Activated CD8-positive, alpha-beta memory T cell treated with anti-CD3 and anti-CD28 coated beads for 4 hours (primary cell): ENCODE measurements around the gene C1orf21.

Source experiments
- DNase-seq, 2 donors: peaks; one replicate each; pipeline ENCODE4 v3.0.0-alpha.2; 2020; ENCODE audit warnings: low read depth in 2 of 2

The C1orf21 gene

DNA sequence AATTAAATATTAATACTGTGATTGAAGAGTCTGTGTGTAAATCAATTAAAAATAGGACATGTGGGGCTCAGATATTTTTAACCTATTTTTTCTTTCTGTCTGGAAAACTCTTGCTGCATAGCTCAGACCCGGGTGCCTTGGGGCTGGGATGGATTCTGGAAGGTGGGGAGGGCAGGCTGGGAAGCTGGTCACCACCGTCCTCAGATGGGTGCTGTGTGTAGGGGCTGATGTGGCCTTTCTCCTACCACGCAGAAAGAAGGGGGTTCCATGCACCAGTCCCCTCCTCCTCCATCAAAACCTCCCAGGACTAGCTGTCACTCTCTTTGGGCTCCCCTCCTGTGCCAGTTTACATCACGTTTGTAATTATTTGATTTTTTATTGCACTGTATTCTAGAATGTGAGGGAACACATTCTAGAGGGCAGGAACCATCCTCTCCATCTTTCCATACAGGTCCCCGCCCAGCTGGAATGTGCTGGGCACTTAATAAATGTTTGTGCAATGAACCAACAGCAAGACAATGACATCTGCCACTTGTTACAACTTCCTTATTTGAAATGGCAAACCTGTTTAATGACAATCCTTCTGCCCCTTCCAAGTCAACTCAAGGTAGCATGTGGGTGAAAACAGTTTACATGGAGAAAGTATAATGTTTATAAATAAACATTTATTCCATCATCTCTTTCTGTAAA, 263.5 kb downstream of the C1orf21 start:
- no peak for DNase-seq

DNA sequence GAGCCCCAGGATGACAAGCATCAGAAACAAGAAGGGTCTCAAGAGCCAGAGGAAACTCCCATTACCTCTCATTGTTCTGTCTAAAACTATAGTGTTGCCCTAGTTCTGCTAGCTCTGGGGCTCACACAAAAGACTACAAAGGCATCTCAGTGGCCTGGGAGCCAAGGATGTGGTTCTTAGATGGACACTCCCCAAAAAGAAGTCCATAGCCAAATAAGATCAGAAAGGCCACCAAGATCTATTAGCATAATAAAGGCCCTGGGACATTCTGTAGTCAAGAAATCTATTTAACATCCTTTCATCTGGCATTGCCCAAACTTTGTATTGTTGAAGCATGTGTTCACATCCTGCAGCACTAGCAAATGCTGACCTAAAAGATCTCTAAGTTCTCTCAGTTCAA, 268.4 kb downstream of the C1orf21 start:
- DNase-seq: no peak

DNA sequence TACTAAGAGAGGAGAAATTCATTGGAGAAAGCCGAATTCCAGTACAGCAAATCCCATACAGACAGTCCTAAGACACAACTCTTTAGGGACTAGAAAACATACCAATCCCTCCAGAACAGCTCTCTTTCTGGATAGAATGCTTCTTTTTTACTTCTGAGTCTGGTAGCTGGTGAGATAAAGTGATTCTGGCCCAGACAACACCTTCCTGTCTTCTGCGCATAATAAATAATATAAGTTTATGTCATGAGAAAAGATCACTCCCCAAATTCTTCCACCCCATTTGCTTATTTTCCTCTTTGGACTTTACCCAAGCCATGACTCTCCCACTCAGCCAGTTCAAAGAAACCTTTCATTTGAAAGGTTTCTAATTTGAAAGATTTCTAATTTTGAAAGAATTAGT, 269.4 kb downstream of the C1orf21 start:
- DNase-seq: no peak

DNA sequence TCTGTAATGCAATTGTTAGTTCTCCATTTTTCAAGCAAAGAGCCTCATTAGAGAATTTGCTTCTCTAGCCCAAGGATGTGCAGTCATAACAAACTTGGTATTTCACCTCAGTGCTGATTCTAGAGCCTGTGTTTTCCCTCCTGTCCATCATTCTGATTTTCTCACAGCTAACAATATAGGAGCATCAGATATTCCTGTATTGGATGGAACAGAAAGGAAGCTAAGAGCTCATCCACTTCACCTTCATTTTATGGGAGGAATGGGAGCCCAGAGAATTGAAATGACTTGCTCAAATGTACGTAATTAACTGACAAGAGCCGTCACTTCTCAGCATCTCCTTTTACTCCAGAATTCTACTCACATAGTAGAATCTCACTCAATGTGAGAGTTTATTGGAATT, 271.2 kb downstream of the C1orf21 start:
- DNase-seq: no peak

DNA sequence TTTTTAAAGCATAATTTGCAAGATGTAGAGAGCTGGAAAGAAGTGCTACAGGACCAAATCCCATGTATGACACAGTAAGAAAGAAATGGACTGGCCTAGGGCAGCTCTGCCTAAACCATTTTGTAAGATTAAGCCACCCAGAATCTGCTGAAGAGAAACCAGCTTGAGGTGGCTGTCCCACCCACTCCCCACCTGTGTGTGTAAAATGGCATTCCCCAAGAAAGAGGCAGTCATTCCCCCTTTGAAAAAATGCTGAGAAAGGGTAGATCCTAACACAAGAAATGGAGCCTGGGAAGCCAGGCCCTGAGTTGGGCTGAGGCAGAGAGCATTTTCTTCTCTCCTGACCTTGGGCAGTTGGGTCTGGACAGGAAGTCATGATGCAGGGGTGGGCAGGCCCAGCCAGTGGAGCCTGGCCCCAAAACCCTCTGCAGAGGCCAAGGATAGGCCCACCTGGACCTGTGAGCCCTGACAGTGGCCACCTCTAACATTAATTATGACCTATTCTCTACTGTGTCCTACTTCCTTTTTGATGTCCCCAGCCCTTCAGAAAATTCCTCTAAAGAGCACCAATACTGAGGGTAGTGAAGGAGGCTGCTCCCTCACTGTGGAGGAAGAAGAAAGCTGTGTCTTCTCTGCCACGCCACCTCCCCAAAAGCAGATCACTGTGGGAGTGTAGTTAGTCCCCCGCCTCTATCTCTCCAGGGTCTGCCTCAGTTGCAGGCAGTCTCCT, 273.8 kb downstream of the C1orf21 start:
- no peak for DNase-seq

DNA sequence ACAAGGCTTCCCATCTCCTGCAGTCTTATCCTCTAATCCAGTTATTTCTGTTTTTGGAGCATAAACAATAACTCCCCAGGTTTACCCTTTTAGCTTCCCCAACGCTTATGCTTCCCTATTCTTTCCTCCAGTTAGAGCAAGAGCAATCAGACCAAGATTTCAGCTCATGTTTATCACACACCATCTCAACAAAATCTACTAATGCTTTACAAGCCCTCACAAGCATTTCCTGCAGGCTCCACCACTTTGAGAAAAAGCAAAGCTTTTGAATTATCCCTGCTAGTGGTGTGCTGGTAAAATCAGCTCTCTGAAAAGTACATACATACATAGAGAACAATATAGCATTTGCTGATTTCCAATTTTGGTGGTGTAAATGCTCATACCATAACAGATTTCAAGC, 275.0 kb downstream of the C1orf21 start:
- no peak for DNase-seq

DNA sequence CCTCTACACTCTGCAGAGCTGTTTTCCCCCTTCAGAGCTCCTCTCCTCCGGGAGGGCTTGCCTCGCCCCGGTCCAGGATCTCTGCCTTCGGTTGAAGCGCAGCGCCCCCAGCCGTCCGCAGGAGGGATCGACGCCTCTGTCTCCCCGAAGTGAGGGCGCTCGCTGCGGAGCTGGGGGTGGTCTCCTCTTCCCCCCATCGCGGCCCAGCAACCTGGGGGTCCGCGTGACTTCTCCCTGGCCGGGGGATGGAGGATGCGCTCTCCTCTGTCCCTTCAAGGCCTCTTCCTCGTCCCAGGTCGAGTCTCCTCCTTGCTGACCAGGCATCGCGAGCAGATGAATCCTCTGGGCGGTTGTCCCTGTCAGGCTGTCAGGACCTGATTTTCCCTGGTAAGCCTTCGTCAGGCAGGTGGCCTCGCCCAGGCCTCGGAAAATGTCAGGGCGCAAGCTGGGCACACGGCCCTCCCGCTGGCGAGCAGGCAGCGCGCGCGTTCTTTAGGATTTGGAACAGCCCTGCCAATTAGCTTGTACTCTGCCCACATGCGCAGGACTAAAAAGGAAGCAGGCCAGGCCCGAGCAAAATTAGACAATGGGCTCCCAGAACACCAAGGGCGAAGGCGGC, 277.3 kb downstream of the C1orf21 start:
- no peak for DNase-seq

DNA sequence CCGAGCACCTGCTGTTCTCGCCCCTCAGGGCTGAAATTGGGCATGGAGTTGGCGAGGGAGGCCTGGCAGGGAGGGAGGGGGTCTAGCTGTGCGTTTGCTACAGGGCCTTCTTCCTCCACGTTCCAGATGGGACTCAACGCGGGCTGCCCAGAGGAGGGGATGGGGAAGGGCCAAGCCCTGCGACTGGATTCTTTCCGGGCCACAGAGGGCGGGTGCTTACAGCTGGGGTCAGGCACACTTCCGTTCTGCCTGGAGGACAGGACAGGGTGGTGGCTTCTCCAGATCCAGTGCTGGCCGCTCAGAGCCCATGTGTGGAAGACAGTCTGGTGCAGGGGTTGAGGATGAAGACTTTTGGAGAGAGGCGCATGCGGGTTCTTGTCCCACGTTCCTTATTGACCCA, 277.8 kb downstream of the C1orf21 start:
- no peak for DNase-seq

DNA sequence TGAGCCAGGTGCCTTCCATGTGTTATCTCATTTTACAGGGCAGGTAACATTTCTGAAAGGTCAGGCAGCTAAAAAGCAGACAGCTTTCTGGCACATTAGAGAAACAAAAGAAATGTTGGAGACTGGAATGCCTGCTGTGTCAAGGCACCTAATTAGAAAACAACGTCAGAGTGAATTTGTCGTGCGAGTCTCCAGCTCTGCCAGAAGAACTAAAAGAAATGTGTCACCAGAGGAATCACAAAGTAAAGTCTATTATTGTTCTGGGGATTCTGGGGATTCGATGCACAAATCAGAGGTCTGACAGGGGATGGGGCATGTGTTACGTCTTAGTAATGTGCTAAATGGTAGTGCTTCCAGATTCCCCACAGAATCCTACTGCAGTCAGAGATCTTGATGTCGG, 278.5 kb downstream of the C1orf21 start:
- no peak for DNase-seq

DNA sequence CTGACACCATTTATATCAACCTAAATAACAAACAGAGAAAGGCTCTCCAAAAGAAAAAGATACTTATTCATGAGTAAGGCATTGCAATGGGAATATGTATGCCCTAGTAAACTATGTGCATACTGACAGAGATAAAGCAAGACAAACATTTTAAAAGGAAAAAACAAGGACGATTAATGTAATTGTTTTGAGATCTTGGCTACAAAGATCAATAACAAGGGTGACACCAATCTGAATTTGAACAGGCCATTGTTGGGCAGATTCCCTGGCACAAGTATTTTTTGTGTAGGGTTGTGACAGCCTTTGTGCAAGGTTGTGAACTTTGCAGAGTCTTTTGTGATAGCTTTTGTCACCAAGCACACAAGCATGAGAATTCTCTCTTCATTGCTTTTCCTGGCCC, 282.6 kb downstream of the C1orf21 start:
- no peak for DNase-seq

DNA sequence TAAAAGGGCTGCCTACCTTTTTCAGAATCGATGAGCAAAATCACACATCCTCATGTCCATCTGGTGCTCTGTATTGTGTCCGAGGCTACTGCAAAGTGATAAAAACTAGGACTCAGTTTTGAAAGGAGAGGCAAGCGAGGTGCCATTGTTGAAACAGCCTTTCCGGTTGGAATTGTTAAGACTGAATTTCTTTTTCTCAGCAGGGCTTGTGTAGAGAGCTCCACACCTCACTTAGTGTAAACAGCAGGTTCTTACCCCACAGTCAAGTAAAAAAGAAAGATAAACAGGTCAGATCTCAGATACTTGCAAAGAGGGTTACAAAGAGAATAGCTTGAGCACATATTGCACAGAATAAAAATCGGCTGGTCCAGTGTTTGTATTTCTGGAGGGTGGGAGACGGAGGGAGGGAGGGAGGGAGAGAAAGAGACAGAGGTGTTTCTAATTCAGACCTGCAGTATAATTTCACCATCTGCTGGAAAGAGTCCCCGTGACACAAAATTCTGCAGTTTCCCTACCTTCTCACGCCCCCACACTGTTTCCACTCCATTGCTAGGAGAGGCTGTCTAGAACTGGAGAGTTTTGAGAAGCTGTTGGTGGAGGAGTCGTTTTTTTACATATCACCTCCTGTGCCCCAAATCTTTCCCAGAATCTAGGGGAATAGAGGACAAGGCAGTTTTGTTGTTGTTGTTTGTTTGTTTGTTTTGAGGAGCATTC, 285.3 kb downstream of the C1orf21 start:
- DNase-seq: no peak

DNA sequence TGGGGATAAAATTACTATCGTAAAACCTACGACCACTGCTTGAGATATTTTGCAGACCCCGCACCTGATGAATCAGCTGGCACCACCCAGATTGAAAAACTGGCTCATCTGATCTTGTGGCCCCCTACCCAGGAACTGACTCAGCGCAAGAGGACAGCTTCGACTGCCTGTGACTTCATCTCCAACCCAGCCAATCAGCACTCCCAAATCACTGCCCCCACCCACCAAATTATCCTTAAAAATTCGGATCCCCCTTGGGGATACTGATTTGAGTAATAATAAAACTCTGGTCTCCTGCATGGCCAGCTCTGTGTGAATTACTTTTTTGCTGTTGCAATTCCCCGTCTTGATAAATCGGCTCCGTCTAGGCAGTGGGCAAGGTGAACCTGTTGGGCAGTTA, 286.5 kb downstream of the C1orf21 start:
- no peak for DNase-seq

DNA sequence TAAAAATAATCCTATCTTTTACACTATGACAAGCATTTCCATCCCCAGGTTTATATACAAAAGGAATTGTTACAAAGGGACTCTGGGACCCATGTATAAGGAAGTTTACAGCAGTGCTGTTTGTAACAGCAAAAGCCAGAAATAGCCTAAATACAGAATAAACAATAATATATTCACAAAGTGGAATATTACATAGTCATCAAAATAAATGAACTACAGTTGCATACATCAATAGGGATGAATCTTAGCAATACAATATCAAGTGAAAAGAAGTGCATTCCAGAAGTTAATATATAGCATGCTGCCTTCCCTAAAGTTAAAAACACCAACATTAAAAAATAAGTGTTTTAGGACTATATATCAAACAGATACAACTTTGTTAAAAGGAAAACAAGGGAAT, 290.5 kb downstream of the C1orf21 start:
- DNase-seq: no peak
